ENCODE measurements around the gene KEAP1. TPM values are rescaled to one million over a fixed set of nuclear protein-coding genes. Genes with fewer than 3 reads are reported as not detected.

The KEAP1 gene
- total RNA-seq, 5 donors from 2014 or later (not counting 1 experiment from before 2014, with no cell fraction given), result 18.4 to 64.2 (median 56.0) TPM

DNA sequence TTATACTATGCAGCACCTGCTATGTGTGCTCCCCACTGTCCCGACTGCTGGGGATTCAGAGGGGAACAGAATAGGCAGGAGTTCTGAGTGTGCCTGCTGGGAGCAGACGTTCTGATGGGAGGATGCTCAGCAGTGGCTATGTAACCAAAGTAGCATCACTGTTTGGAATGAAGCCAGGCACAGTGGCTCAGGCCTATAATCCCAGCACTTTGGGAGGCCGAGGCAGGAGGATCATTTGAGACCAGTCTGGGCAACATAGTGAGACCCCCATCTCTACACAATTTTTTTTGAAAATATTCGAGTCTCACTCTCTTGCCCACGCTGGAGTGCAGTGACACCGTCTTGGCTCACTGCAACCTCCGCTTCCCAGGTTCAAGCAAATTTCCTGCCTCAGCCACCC, 46.6 kb upstream of the KEAP1 start:
- H3K27ac Mint-ChIP-seq, result no peak overlapping the region
- POLR2A ChIA-PET, result no interaction called here

GRCh38 chr19:10548746-10549276, 45.7 kb upstream of the KEAP1 start:
- ChIA-PET CTCF (no interaction called here), POLR2A (no interaction called here)
- Histone ChIP-seq H3K36me3 (ENCODE audit: control insufficient read depth in 2 of 2, extremely low read depth in 1 of 2, insufficient read depth in 1 of 2, low read length in 1 of 2) (peaks cover 19 to 56% of the 10 kb centered on the region in 2 donors), H3K4me1 (ENCODE audit: control insufficient read depth in 1 of 2, extremely low read depth in 1 of 2, insufficient read depth in 2 of 2, low read length in 2 of 2) (peaks cover 21 to 67% of the 10 kb centered on the region in 2 experiments), H3K27ac (ENCODE audit: low read length) (no peak overlapping the region), H3K9me3 (no peaks in the 10 kb centered on the region), H3K4me3 (ENCODE audit: control insufficient read depth in 1 of 2, extremely low read depth in 1 of 2, low read length in 1 of 2) (no peak overlapping the region), H3K27me3 (replicated peaks in 1 of 2; ENCODE audit: control insufficient read depth in 2 of 2, extremely low read depth in 1 of 2, insufficient read depth in 2 of 2, low read length in 1 of 2) (no peaks in the 10 kb centered on the region)
- WGBS (ENCODE audit: insufficient coverage), result 95% methylated on average over 13 of the region's 18 CpGs
- Mint-ChIP-seq H3K36me3 (peaks cover 13% of the 10 kb centered on the region), H3K9me3 (no peaks in the 10 kb centered on the region), H3K27ac (no peak overlapping the region), H3K4me1 (peaks cover 33 to 42% (median 34%) of the 10 kb centered on the region in 3 donors), H3K27me3 (no peaks in the 10 kb centered on the region), H3K4me3 (no peak overlapping the region)
- no peak for ATAC-seq (replicated peaks in 1 of 4)
- no peak for DNase-seq

More for the DNA sequence above, 46.6 kb upstream of the KEAP1 start:
- Mint-ChIP-seq H3K4me3 (no peak overlapping the region), H3K36me3 (peaks cover 13% of the 10 kb centered on the region), H3K9me3 (no peaks in the 10 kb centered on the region), H3K27me3 (no peaks in the 10 kb centered on the region), H3K4me1 (peaks cover 38 to 47% (median 42%) of the 10 kb centered on the region in 3 donors)
- no peak for DNase-seq
- H3K4me3 ChIP-seq (ENCODE audit: control insufficient read depth in 1 of 2, extremely low read depth in 1 of 2, low read length in 1 of 2), result no peak overlapping the region
- no peak for ATAC-seq (replicated peaks in 1 of 4)
- H3K36me3 ChIP-seq (ENCODE audit: control insufficient read depth in 2 of 2, extremely low read depth in 1 of 2, insufficient read depth in 1 of 2, low read length in 1 of 2), result peaks cover 19 to 60% of the 10 kb centered on the region in 2 donors
- H3K27me3 ChIP-seq (replicated peaks in 1 of 2; ENCODE audit: control insufficient read depth in 2 of 2, extremely low read depth in 1 of 2, insufficient read depth in 2 of 2, low read length in 1 of 2), result no peaks in the 10 kb centered on the region
- CTCF ChIA-PET, result interaction anchor here in 1 of 2 donors (0.6 kb wide), 1 partner anchor 17 kb away, joined by 11 read pairs; no protein-coding TSS in a partner anchor
- WGBS (ENCODE audit: insufficient coverage), result 95% methylated on average over 3 of the region's 7 CpGs
- peaks cover 24 to 70% of the 10 kb centered on the region in 2 experiments for H3K4me1 ChIP-seq (ENCODE audit: control insufficient read depth in 1 of 2, extremely low read depth in 1 of 2, insufficient read depth in 2 of 2, low read length in 2 of 2)
- no peaks in the 10 kb centered on the region for H3K9me3 ChIP-seq
- H3K27ac ChIP-seq (ENCODE audit: low read length), result no peak overlapping the region

DNA sequence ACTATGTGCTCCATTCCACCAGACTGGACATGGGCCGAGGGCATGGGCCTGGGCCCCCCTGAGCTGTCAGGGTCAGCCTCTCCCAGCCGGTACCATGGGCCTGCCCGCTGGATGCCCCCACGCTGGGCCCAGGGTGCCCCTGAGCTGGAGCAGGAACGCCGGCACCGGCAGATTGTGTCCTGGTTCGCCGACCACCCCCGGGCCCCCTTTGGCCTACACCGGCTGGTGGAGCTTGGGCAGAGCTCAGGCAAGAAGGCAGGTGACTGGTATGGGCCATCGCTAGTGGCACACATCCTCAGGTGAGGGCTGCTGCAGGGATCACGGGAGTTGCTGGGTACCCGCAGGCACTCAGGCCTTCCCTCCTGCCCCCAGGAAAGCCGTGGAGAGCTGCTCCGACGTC, 43.7 kb upstream of the KEAP1 start:
- H3K9me3 ChIP-seq, result no peaks in the 10 kb centered on the region
- ChIA-PET POLR2A (no interaction called here), CTCF (interaction anchor here in 1 of 2 donors (0.7 kb wide), 1 partner anchor 258 kb away, joined by 3 read pairs; no protein-coding TSS in a partner anchor)
- H3K27ac ChIP-seq (ENCODE audit: low read length), result no peak overlapping the region
- 98% methylated on average over 17 of the region's 17 CpGs for WGBS (ENCODE audit: insufficient coverage)
- H3K4me1 Mint-ChIP-seq, result peaks cover 14 to 27% (median 22%) of the 10 kb centered on the region in 3 donors
- H3K36me3 Mint-ChIP-seq, result peaks cover 3% of the 10 kb centered on the region
- H3K4me1 ChIP-seq (ENCODE audit: control insufficient read depth in 1 of 2, extremely low read depth in 1 of 2, insufficient read depth in 2 of 2, low read length in 2 of 2), result peaks cover 6 to 54% of the 10 kb centered on the region in 2 experiments
- peaks cover 10 to 39% of the 10 kb centered on the region in 2 donors for H3K36me3 ChIP-seq (ENCODE audit: control insufficient read depth in 2 of 2, extremely low read depth in 1 of 2, insufficient read depth in 1 of 2, low read length in 1 of 2)
- H3K27ac Mint-ChIP-seq, result no peak overlapping the region
- H3K27me3 ChIP-seq (replicated peaks in 1 of 2; ENCODE audit: control insufficient read depth in 2 of 2, extremely low read depth in 1 of 2, insufficient read depth in 2 of 2, low read length in 1 of 2), result no peaks in the 10 kb centered on the region
- H3K9me3 Mint-ChIP-seq, result no peaks in the 10 kb centered on the region
- no peak overlapping the region for H3K4me3 ChIP-seq (ENCODE audit: control insufficient read depth in 1 of 2, extremely low read depth in 1 of 2, low read length in 1 of 2)
- H3K4me3 Mint-ChIP-seq, result no peak overlapping the region
- no peaks in the 10 kb centered on the region for H3K27me3 Mint-ChIP-seq
- ATAC-seq (replicated peaks in 1 of 4), result no peak
- no peak for DNase-seq

GRCh38 chr19:10544753-10545251, 41.6 kb upstream of the KEAP1 start:
- H3K4me1 Mint-ChIP-seq, result peaks cover 12 to 17% (median 16%) of the 10 kb centered on the region in 3 donors
- ChIA-PET POLR2A (no interaction called here), CTCF (no interaction called here)
- peaks cover 3% of the 10 kb centered on the region for H3K36me3 Mint-ChIP-seq
- peak overlapping the region; percentile 87 to 89 for H3K27ac Mint-ChIP-seq
- peaks cover 4 to 27% of the 10 kb centered on the region in 2 donors for H3K36me3 ChIP-seq (ENCODE audit: control insufficient read depth in 2 of 2, extremely low read depth in 1 of 2, insufficient read depth in 1 of 2, low read length in 1 of 2)
- H3K4me3 Mint-ChIP-seq, result peak overlapping the region; percentile 84 to 89 (median 84)
- H3K4me1 ChIP-seq (ENCODE audit: control insufficient read depth in 1 of 2, extremely low read depth in 1 of 2, insufficient read depth in 2 of 2, low read length in 2 of 2), result peaks cover 4 to 34% of the 10 kb centered on the region in 2 experiments
- DNase-seq, result peak in 1 of 35 experiments; percentile 24
- H3K9me3 Mint-ChIP-seq, result no peaks in the 10 kb centered on the region
- peak overlapping the region; percentile 27 for H3K27ac ChIP-seq (ENCODE audit: low read length)
- peaks cover 0 to 11% of the 10 kb centered on the region in 2 experiments for H3K27me3 ChIP-seq (replicated peaks in 1 of 2; ENCODE audit: control insufficient read depth in 2 of 2, extremely low read depth in 1 of 2, insufficient read depth in 2 of 2, low read length in 1 of 2)
- H3K4me3 ChIP-seq (ENCODE audit: control insufficient read depth in 1 of 2, extremely low read depth in 1 of 2, low read length in 1 of 2), result peak overlapping the region; percentile 71 to 91
- WGBS (ENCODE audit: insufficient coverage), result 43% methylated on average over 15 of the region's 23 CpGs
- H3K27me3 Mint-ChIP-seq, result peaks cover 3 to 8% of the 10 kb centered on the region in 2 donors
- no peak for ATAC-seq (replicated peaks in 1 of 4)
- no peaks in the 10 kb centered on the region for H3K9me3 ChIP-seq

- Histone ChIP-seq H3K27ac (ENCODE audit: low read length) (peak overlapping the region; percentile 27), H3K27me3 (replicated peaks in 1 of 2; ENCODE audit: control insufficient read depth in 2 of 2, extremely low read depth in 1 of 2, insufficient read depth in 2 of 2, low read length in 1 of 2) (peaks cover 0 to 15% of the 10 kb centered on the region in 2 experiments), H3K4me1 (ENCODE audit: control insufficient read depth in 1 of 2, extremely low read depth in 1 of 2, insufficient read depth in 2 of 2, low read length in 2 of 2) (peaks cover 4 to 32% of the 10 kb centered on the region in 2 experiments), H3K36me3 (ENCODE audit: control insufficient read depth in 2 of 2, extremely low read depth in 1 of 2, insufficient read depth in 1 of 2, low read length in 1 of 2) (peaks cover 2 to 23% of the 10 kb centered on the region in 2 donors), H3K9me3 (no peaks in the 10 kb centered on the region), H3K4me3 (ENCODE audit: control insufficient read depth in 1 of 2, extremely low read depth in 1 of 2, low read length in 1 of 2) (peak overlapping the region; percentile 71 to 91)
- Mint-ChIP-seq H3K27ac (peak overlapping the region; percentile 87 to 89), H3K4me3 (peak overlapping the region; percentile 84 to 89 (median 84)), H3K9me3 (no peaks in the 10 kb centered on the region), H3K27me3 (peaks cover 3 to 8% of the 10 kb centered on the region in 2 donors), H3K36me3 (peaks cover 3% of the 10 kb centered on the region), H3K4me1 (peaks cover 12 to 17% (median 16%) of the 10 kb centered on the region in 3 donors)
- POLR2A ChIA-PET, result no interaction called here
- 21% methylated on average over 20 of the region's 22 CpGs for WGBS (ENCODE audit: insufficient coverage)
- ATAC-seq (replicated peaks in 1 of 4) (peak in 1 of 4 experiments; percentile 6), DNase-seq (peak in 3 of 35 experiments; percentile 14 to 39 (median 17))
- CTCF ChIA-PET, result no interaction called here
Measured at GRCh38 chr19:10544242-10544752, 41.1 kb upstream of the KEAP1 start.

GRCh38 chr19:10543420-10544241, 40.5 kb upstream of the KEAP1 start, which contains the start of gene ATG4D:
Gene ATG4D (plus strand): TSS chr19:10543904. CDS start chr19:10544091, 187 bp downstream.
- H3K27ac Mint-ChIP-seq, result peak within 1 kb of the TSS; percentile 87 to 89
- ATAC-seq (replicated peaks in 1 of 4) (peak; percentile 86 to 91 (median 87)), DNase-seq (peak; percentile 62 to 89 (median 77))
- ChIA-PET POLR2A (interaction anchor here in 1 of 2 donors (0.7 kb wide), 2 partner anchors 27 to 158 kb away, joined by 8 to 10 read pairs; no protein-coding TSS in a partner anchor), CTCF (interaction anchor here (0.5 to 1.4 kb wide), 6 partner anchors 8 to 209 kb away, joined by 3 to 5 read pairs (median 3); partner anchors contain the start of gene CDC37 (in 1 of the 2))
- peaks cover 12 to 17% (median 16%) of the 10 kb centered on the region in 3 donors for H3K4me1 Mint-ChIP-seq
- WGBS (ENCODE audit: insufficient coverage), result 1% methylated on average over 78 of the region's 79 CpGs
- peaks cover 3% of the 10 kb centered on the region for H3K36me3 Mint-ChIP-seq
- H3K9me3 Mint-ChIP-seq, result no peaks in the 10 kb centered on the region
- H3K27me3 Mint-ChIP-seq, result peaks cover 9 to 13% of the 10 kb centered on the region in 2 donors
- peak within 1 kb of the TSS; percentile 84 to 89 (median 84) for H3K4me3 Mint-ChIP-seq
- Histone ChIP-seq H3K27ac (ENCODE audit: low read length) (peak within 1 kb of the TSS; percentile 58), H3K9me3 (no peaks in the 10 kb centered on the region), H3K27me3 (replicated peaks in 1 of 2; ENCODE audit: control insufficient read depth in 2 of 2, extremely low read depth in 1 of 2, insufficient read depth in 2 of 2, low read length in 1 of 2) (peaks cover 0 to 20% of the 10 kb centered on the region in 2 experiments), H3K4me1 (ENCODE audit: control insufficient read depth in 1 of 2, extremely low read depth in 1 of 2, insufficient read depth in 2 of 2, low read length in 2 of 2) (peaks cover 4 to 32% of the 10 kb centered on the region in 2 experiments), H3K4me3 (ENCODE audit: control insufficient read depth in 1 of 2, extremely low read depth in 1 of 2, low read length in 1 of 2) (peak within 1 kb of the TSS; percentile 71 to 91), H3K36me3 (ENCODE audit: control insufficient read depth in 2 of 2, extremely low read depth in 1 of 2, insufficient read depth in 1 of 2, low read length in 1 of 2) (peaks cover 2 to 16% of the 10 kb centered on the region in 2 donors)
